Hematopoietic multipotent progenitor cell treated with erythropoietin and hydrocortisone succinate and interleukin-3 and kit ligand, for 8 days (in vitro differentiated cells): ENCODE measurements around the gene FOCAD.
A peak's percentile ranks its signal among the peaks of the same experiment; 100 is the strongest.

Experiments used
- DNase-seq: peaks from one replicate; pipeline ENCODE4 v3.0.0-alpha.2; 2015

FOCAD gene

DNA sequence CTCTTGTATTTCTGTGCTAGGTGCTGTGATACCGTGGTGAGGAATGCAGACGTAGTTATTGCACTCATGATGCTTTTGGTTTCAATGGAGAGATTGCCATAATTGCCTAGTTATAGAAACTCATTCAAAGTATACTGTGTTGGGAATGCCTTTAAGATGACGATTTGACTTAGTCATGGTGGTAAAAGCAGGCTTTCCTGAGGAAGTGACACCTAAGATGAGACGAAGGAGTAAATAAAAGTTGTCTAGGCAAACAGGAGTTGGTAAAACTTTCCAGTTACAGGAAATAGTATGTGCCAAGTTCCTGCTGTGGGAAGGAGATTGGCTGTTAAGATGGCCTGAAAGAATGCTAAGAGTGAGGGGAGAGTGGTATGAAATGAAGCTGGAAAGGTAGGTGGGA is 48.1 kb downstream of the FOCAD start:
- no peak for DNase-seq

GRCh38 chr9:20734275-20734674 is 50.2 kb downstream of the FOCAD start:
- no peak for DNase-seq

DNA sequence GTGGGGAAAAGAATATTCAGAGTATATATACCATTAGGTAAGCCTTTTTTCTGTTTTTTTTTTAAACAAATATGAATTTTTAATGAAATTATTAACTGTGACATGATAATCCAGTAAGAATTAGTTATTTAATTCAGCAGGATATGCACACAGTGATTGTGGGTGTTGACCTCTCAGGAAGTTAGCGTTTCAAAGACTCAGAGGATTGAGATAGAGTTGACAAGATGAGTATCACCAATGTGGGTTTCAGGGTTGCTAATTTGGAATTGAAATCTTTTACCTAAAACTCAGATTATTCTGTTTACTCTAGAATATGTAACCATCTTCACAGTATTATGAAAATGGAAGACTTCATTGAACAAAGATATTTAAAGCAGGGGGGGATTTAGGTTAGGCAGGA is 56.2 kb downstream of the FOCAD start:
- no peak for DNase-seq

DNA sequence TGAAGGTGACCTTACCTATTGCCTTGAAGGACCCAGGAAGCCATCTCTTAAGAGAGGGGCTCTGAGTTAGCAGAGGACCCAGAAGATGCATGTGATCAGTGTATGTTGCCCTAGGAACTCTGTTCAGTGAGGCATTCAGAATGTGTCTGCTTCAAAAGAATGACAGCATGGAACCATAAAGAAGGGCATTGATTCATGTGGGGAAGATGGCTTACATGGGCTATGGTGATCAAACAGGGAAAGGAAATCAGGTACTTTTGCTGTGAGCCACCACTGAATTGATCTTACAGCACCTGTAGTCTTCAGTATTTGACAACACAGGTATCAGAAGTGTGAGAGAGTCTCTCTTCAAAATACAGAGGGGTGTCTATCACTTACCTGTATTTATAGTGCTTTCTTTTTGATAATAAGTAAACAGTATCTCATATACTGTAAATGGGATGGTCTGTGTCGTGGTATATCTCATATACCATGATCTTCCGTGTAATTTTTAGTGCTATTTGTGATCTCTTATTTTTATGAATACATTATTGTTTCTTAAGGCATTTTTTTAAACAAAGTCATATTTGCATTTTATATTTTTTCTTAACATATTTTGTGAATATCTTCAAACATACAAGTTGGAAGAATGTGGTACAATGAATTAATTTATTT is 57.0 kb downstream of the FOCAD start:
- DNase-seq: no peak

DNA sequence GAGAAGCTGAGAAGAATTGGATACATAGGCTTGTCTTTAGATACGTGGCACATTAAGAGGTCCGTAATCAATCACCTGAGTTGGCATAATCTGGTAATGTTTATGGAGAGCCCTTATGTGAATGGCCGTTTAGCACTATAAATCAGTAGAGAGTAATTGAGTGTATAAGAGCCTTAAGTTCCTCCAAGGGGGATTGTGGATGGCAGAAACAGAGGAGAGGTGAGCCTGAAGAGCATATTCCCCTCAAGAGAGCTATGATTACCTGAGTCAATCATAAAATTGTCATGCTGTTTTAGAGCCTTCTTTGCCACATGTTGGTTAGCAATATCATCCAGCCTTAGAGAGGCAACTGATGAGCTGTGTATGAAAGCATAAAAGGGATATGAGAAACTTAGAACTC is 58.8 kb downstream of the FOCAD start:
- DNase-seq: no peak

DNA sequence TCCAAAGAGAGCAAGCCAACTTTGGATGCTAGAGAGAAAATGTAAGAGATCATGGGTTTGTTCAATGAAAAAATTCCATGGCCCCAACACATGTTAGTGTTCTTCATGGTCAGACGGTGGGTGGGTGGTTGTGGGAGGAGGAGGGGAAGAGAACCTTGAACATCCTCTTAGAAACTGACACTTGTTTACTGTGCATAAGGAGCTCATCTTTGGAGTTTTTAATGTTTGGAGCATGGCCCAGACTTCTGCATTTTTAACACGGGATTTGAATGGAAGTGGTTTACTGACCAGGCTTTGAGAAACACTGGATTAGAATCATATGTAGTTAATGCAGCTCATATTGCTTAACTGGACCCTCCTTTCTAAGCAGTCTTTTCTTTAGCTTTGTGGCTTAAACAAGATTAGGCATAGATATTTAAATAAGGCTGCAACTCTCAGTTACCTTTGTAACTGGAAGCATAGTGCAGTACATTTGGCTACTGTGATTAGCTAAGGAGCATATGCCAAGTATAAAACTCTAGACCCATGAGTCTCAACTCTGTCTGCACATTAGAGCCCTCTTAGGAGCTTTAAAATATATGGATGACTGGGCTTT is 60.1 kb downstream of the FOCAD start:
- no peak for DNase-seq

DNA sequence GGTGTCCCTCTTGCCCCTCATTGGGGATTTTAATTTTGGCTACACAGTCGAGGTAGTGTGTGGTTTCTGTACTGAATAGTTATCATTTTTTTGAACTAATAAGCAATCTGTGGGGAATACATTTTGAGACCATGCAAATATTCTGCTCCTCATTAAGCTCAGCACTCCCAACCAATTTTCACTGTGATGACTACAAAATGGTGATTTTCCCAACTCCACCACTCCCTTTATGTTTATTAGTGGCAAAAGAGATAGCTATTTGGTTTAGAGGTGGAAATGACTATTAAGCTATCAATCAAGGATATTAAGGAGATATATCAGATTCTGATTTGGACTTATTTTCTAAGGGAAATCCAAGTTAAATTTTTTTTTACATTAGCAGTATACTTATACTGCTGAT is 62.9 kb downstream of the FOCAD start:
- no peak for DNase-seq

- DNase-seq: no peak
Observed at GRCh38 chr9:20749496-20750198, 65.6 kb downstream of the FOCAD start.

- no peak for DNase-seq
Observed at GRCh38 chr9:20753761-20754160, 69.7 kb downstream of the FOCAD start.

DNA sequence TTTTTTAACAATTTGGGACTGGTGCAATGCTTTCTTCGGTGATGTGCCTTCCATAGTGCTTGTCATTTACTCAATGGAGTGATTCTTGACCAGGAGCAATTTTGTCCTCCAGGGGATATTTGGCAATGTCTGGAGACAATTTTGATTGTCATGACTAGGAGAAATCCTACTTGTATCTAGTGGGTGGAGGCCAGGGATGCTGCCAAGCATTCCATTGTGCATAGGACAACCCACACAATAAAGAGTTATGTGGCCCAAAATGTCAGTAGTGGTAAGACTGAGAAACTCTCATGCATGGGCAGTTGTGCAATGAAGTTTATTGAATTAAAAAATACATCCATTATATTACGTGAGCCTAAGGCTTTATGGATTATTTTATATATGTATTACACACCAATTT is 70.5 kb downstream of the FOCAD start:
- no peak for DNase-seq

- peak; percentile 22 for DNase-seq
Observed at GRCh38 chr9:20760246-20760891, 76.3 kb downstream of the FOCAD start.

DNA sequence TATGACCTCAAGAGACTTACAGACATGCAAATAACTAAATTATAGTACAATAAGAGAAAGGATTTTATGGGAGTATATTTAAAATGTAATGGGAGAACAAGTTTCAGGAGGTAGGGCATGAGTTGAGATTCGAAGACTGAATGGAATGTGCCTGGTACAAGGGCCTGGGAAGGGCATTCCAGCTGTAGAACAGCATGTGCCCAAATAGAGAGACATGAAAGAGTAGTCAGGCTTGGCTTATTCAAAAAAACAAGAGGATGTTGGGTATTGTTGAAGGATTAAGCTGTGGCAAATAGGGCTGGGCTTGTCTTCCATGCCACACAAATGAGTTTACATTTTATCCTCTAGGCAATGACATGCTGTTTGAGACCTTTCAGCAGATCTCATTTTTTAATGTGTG is 86.9 kb downstream of the FOCAD start:
- no peak for DNase-seq

DNA sequence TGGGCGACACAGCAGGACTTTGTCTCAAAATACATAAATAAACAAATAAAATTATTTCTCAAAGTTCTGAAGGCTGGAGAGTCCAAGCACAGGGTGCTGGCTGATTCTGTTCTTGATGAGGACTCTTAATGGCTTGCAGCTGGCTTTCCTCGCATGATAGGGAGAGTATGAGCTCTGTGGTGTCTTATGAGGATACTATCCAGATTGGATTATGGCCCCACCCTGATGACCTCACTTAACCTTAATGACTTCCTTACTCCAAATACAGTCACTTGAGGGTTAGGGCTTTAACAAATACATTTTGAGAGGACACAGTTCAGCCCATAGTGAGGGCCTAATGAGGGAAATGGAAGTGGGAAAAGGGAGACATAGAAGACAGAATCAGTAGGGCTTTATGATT is 87.7 kb downstream of the FOCAD start:
- no peak for DNase-seq

GRCh38 chr9:20775683-20776082 is 91.6 kb downstream of the FOCAD start:
- no peak for DNase-seq

DNA sequence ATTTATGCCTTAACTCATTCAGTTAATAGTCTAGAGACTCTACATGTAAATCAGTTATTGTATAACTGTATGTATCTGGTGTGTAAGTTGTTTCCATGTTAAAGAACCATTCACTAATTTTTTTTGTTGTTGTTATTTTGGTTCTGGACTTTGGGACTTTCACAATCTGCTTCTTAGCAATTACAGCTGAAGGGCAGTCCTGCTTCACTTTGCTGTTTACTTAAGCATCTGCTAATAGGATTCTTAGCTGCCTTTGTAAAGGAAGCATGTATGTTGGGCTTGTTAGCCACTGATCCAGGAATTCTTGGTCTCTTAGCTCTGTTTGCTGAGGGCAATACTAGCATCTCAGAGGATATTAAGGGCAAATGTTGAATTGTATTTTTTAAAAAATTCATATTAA is 97.0 kb downstream of the FOCAD start:
- no peak for DNase-seq

GRCh38 chr9:20782289-20782688 is 98.2 kb downstream of the FOCAD start:
- no peak for DNase-seq

DNA sequence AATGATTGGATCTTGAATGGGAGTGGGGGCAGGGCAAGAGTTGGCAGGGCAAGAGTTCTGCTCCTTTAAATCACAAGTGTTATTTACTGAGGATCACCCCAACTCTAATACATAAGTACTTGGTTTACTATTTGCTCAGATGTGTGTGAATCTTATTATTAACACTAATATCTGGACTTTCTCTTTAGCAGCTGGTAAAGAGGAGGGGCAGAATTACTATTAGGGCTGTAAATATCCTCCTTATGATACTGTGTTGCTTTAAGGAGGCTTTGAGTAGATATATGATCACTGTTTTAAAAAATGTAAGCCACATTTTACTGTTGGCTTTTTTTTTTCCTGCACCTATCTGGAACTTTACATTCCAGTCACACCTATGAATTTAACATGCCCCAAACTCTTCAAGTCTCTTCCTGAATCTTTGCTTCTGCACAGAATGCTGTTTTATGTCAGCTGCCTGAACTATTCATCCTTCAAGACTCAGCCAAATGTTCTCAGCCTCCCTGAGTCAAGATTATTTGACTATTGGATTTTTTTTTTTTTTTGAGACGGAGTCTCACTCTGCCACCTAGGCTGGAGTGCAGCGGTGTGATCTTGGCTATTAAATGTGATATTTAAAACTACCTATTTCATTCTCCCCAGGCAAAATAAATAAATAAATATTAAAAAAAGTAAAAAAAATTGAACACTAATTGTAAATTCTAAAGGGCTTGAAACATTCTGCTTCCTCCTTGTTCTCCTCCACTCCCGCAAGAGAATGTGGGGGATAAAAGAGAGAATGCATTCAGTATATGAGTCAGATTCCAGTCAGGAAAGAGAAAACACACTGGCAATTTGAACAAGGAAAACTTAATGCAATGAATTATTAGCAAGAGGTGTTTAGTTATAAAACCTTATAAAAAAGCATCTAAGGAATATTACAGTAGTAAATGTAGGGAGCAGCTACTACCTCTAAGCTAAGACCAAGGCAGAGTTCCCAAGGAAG is 99.3 kb downstream of the FOCAD start:
- no peak for DNase-seq

GRCh38 chr9:20784196-20784595 is 100.1 kb downstream of the FOCAD start:
- DNase-seq: no peak

- DNase-seq: no peak
Observed at GRCh38 chr9:20786807-20787206, 102.7 kb downstream of the FOCAD start.

DNA sequence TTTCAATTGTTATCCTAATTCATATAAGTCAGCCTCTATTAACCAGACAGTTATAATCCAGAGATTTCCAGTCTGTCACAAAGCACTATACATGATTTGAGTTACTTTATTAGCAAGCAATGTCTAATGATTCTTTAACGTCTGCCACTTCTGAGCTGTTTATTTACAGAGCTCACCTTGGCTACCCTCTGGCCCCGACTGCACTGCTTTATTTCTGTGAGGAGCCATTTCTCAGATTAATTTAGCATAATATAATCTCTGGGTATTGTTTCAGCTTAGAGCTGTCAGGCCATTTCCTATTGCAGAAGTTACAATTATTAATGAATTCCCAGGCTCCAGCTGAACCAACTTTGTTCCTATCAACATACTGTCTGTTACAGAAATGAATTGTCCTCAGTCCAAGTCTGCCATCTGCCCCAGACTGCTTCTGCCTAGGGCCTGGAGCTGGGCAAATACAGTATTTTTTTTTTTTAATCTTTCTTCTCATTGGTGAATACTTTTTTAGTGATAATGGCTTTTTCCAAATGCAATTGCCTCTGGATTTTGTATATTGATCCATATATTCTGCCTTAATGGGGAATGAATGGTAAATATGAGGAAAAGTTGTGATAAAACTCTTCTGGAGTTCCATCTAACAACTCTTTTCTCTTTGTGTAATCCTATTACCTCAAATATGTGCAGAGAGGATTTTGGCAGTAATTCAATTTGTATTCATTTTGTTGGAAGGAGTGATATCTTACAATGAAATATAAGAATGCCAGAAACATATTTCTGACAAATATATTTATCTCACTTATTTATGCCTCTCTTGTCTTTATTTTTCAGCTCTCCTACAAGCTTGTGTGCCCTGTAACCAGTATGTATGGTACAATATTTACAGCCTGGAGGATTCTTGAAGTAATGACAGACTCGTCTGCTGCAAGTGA is 104.7 kb downstream of the FOCAD start:
- DNase-seq: no peak

DNA sequence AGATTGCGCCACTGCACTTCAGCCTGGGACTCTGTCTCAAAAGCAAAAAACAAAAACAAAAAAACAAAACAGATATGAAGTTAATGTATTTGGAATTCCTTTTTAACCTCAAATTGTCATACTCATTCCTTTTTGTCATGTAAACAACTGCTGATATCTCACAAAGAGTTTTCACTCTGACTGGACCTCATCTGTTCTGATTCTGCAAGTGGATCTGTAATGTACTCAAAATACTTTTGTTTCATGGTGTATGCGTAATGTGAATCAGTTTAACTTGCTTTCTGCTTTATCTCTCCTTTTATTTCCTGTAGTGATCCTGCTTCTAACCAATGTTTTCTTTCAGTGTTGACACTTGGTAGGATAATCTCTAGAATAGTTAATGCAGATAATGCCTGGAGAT is 106.7 kb downstream of the FOCAD start:
- no peak for DNase-seq

DNA sequence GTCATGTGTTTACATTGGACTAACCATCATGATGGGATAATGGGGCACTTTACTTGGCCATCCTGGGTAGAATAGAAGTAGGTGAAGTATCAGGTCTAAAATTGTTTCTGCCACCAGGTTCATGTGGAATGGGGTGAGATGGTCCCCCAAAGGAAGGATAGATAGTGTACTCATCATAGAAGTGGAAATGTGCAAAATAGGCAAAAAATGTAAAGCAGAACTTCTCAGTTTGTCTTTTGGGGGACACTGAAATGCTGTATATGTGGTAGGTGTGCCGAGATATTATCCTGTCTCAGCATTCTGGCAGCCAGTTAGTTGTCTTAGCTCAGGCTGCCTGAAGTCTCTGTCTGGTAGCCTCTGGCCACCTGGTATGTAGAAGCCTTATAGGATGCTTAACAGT is 107.6 kb downstream of the FOCAD start:
- DNase-seq: no peak
